ENCODE results near the gene CPM. TPM values are rescaled to one million over a fixed set of nuclear protein-coding genes. Genes with fewer than 3 reads are reported as not detected.
A peak's percentile ranks its signal among the peaks of the same experiment; 100 is the strongest.

The CPM gene
- total and polyA plus RNA-seq, 4 donors = 14.2 to 65.0 (median 24.0) TPM

DNA sequence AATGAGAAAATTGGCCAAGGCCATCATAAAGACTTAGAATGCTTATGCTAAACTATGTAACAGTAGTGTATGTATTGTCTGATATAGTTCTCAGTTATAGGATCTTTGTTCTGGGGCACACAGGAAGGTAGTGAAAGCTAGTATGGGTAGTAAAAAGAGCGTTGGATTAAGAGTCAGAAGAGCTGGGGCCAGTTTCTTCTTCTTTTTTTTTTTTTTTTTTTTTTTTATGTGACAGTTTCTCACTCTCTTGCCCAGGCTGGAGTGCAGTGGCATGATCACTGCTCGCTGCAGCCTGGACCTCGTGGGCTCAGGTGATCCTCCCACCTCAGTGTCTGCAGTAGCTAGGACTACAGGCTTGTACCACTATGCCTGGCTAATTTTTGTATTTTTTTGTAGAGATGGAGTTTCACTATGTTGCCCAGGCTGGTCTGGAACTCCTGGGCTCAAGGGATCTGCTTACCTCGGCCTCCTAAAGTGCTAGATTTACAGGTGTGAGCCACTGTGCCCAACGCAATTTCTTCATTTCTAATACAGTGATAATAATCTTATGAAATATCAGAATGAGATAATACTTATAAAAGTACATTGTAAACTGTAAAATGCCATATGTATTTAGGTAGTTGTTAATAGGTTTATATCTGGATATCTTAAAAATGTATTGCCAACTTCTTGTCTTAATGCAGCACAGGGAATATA lies 117.6 kb downstream of the CPM start:
- Histone ChIP-seq H3K36me3 (ENCODE audit: control insufficient read depth in 4 of 4, insufficient read depth in 3 of 4, low read depth in 1 of 4, low read length in 3 of 4) (peaks cover 15 to 46% (median 38%) of the 10 kb centered on the region in 4 donors), H3K27me3 (ENCODE audit: control insufficient read depth in 4 of 4, insufficient read depth in 4 of 4, low read length in 3 of 4) (no peaks in the 10 kb centered on the region), H3K27ac (ENCODE audit: low read depth in 1 of 2, low read length in 2 of 2) (no peak overlapping the region), H3K4me1 (ENCODE audit: control insufficient read depth in 4 of 4, insufficient read depth in 4 of 4, low read length in 3 of 4) (peaks cover 2 to 7% (median 4%) of the 10 kb centered on the region in 4 donors), H3K9me3 (ENCODE audit: control insufficient read depth in 4 of 4, low read length in 3 of 4) (no peaks in the 10 kb centered on the region), H3K9ac (ENCODE audit: low read depth in 1 of 2, low read length in 2 of 2) (peak overlapping the region in 1 of 2 donors; percentile 22), H3K4me3 (ENCODE audit: low read depth in 1 of 3, low read length in 3 of 3) (no peak overlapping the region)
- TF ChIP-seq TAF1 (conservative IDR thresholded peaks at IDR 0.05) (no peak), EGR1 (IDR thresholded peaks at IDR 0.05; ENCODE audit: low read depth in 2 of 2) (no peak), HNF4G (IDR thresholded peaks at IDR 0.05) (no peak), FOXA2 (IDR thresholded peaks at IDR 0.05) (no peak), HNF4A (conservative IDR thresholded peaks at IDR 0.05) (no peak), GABPA (IDR thresholded peaks at IDR 0.05 in 1 of 2, conservative IDR thresholded peaks at IDR 0.05 in 1 of 2) (no peak)
- TF ChIP-seq, protein P1, sequence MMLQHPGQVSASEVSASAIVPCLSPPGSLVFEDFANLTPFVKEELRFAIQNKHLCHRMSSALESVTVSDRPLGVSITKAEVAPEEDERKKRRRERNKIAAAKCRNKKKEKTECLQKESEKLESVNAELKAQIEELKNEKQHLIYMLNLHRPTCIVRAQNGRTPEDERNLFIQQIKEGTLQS (IDR thresholded peaks at IDR 0.05) = no peak
- no peak for DNase-seq (ENCODE audit: low spot score)
- WGBS = 84% methylated on average over 5 of the region's 5 CpGs

DNA sequence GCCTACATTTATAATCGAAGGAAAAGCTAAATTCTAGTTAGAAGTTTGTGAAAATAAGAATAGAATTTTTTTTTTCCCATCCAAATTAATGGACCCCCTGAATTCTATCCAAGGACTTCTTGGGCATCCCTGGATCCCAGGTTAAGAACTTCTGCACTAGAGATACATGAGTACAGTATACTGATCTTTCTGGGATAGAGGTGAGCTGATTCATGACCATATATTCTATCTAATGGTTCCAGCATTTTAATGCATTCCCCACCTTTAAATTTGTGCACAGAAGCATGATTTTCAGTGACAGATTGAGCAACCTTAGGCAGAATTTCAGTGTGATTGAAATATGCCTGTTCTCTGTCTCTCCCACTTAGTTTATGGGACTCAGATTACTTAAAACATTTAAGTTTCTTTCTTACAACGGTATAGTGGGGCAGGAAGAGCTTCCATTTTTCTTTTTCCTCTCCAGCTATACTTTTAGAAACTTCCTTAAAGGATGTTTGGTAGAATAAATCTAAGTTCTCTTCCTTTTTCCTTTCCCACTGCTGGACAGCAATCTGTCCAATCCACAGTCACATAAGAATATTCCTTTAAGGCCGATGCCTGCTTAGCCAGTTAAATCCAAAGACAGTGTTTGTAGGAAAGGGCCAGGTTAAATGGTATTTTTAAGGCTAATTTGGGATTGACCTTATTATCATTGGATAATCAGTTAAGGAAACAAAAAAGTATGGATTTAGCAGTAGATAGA lies 118.3 kb downstream of the CPM start:
- Histone ChIP-seq H3K9me3 (ENCODE audit: control insufficient read depth in 4 of 4, low read length in 3 of 4) (no peaks in the 10 kb centered on the region), H3K4me3 (ENCODE audit: low read depth in 1 of 3, low read length in 3 of 3) (no peak overlapping the region), H3K4me1 (ENCODE audit: control insufficient read depth in 4 of 4, insufficient read depth in 4 of 4, low read length in 3 of 4) (peaks cover 2 to 7% (median 4%) of the 10 kb centered on the region in 4 donors), H3K9ac (ENCODE audit: low read depth in 1 of 2, low read length in 2 of 2) (peak overlapping the region in 1 of 2 donors; percentile 22), H3K36me3 (ENCODE audit: control insufficient read depth in 4 of 4, insufficient read depth in 3 of 4, low read depth in 1 of 4, low read length in 3 of 4) (peaks cover 16 to 42% (median 36%) of the 10 kb centered on the region in 4 donors), H3K27ac (ENCODE audit: low read depth in 1 of 2, low read length in 2 of 2) (no peak overlapping the region), H3K27me3 (ENCODE audit: control insufficient read depth in 4 of 4, insufficient read depth in 4 of 4, low read length in 3 of 4) (no peaks in the 10 kb centered on the region)
- no peak for TF ChIP-seq GABPA (IDR thresholded peaks at IDR 0.05 in 1 of 2, conservative IDR thresholded peaks at IDR 0.05 in 1 of 2)
- peak; percentile 82 for TF ChIP-seq REST (IDR thresholded peaks at IDR 0.05)
- no peak for TF ChIP-seq JUND (IDR thresholded peaks at IDR 0.05)
- no peak for DNase-seq (ENCODE audit: low spot score)
- 85% methylated on average over 3 of the region's 3 CpGs for WGBS

DNA sequence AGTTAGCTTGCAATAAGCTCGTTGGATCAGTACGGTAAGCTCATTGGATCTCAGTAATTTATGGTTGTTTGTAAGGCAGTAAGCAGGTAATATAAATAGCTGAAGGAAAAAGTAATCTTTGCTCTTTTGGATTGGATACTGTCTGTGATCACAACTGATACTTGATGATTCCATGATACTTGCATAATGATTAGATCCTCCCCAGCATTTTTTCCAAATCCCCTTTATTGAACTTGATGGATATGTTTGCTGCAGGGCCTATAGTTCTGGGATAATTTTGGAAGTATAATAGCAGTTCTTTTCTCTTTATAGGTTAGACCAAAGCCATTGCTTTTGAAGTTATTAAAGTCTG lies 119.8 kb downstream of the CPM start:
- Histone ChIP-seq H3K4me3 (ENCODE audit: low read depth in 1 of 3, low read length in 3 of 3) (no peak overlapping the region), H3K4me1 (ENCODE audit: control insufficient read depth in 4 of 4, insufficient read depth in 4 of 4, low read length in 3 of 4) (peaks cover 2 to 10% (median 6%) of the 10 kb centered on the region in 4 donors), H3K9ac (ENCODE audit: low read depth in 1 of 2, low read length in 2 of 2) (no peak overlapping the region), H3K36me3 (ENCODE audit: control insufficient read depth in 4 of 4, insufficient read depth in 3 of 4, low read depth in 1 of 4, low read length in 3 of 4) (peaks cover 14 to 38% (median 31%) of the 10 kb centered on the region in 4 donors), H3K9me3 (ENCODE audit: control insufficient read depth in 4 of 4, low read length in 3 of 4) (no peaks in the 10 kb centered on the region), H3K27ac (ENCODE audit: low read depth in 1 of 2, low read length in 2 of 2) (no peak overlapping the region), H3K27me3 (ENCODE audit: control insufficient read depth in 4 of 4, insufficient read depth in 4 of 4, low read length in 3 of 4) (no peaks in the 10 kb centered on the region)
- WGBS = 81% methylated on average over 2 of the region's 2 CpGs
- TF ChIP-seq YY1 (IDR thresholded peaks at IDR 0.05) (no peak), RAD21 (IDR thresholded peaks at IDR 0.05) (no peak), FOXA2 (IDR thresholded peaks at IDR 0.05) (no peak)
- no peak for DNase-seq (ENCODE audit: low spot score)
